DMS 273 treated with DMSO at 0.1 percent for 48 hours (cell line): ENCODE data around the gene AP2A2.

Experiments used
- DNase-seq: peaks from one replicate; lab custom pipeline; 2025; lab: John Stamatoyannopoulos, UW

The AP2A2 gene

DNA sequence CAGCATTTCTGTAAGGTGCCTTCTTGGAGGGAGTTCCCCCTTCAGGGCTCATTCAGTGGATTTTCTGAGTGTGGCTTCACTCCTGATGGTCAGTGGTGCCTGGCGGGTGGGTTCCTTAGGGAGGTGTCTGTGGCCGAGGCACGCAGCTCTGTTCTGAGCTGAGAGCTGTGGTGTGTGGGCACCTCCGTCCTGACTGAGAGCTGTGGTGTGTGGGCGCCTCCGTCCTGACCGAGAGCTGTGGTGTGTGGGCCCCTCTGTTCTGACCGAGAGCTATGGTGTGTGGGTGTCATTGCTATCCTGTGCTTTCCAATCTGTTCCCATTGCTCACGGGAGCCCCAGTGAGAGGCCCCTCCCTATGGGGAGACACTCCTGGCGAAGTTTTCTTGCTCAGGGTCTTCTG, 71.0 kb downstream of the AP2A2 start:
- DNase-seq, result no peak

GRCh38 chr11:997907-998306, 72.2 kb downstream of the AP2A2 start:
- DNase-seq, result no peak

DNA sequence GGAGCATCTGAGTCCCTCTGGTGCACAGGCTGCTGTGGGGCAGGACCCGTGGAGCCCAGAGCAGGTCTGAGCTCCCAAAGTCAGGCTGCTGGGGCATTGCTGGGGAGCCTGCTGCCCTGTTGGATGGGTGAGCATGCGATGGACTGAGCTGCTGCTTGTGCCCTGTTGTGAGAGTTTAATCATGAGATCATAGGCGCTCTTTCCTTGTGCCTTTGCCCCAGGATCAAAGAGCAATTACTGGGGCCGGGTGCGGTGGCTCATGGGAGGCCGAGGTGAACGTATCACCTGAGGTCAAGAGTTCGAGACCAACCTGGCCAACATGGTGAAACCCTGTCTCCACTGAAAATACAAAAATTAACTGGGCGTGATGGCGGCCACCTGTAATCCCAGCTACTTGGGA, 73.3 kb downstream of the AP2A2 start:
- no peak for DNase-seq

- DNase-seq, result no peak
Measured at GRCh38 chr11:1000357-1001278, 74.9 kb downstream of the AP2A2 start.

GRCh38 chr11:1001617-1002405, 76.1 kb downstream of the AP2A2 start:
- no peak for DNase-seq

DNA sequence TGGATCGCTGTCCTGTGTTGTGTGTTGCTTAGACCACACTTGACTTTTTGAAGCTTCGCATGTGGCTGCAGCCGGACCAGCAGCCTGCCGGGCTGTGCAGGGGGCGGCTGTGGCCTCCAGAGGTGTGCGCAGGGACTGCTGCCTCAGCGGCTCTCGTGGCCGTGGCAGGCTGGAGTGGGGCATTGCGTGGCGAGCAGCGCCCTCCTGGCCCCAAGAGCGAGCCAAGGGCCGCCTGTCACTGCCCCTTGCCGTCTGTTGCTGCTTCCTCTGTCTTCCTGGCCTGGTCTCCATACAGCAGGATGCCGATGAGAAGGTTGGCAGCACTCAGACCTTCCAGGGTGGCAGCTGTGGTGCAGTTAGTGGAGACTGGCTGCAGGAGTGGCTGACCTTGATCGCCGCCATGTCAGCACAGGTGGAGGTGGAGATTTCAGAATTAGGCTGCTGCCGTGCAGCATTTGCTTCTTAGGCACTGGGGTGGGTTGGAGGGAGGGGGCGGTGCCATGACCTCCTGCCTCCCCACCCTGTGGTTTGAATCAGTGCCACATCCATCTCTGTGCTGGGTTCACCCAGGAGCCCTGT, 76.8 kb downstream of the AP2A2 start:
- no peak for DNase-seq

GRCh38 chr11:1003159-1003558, 77.5 kb downstream of the AP2A2 start:
- no peak for DNase-seq

DNA sequence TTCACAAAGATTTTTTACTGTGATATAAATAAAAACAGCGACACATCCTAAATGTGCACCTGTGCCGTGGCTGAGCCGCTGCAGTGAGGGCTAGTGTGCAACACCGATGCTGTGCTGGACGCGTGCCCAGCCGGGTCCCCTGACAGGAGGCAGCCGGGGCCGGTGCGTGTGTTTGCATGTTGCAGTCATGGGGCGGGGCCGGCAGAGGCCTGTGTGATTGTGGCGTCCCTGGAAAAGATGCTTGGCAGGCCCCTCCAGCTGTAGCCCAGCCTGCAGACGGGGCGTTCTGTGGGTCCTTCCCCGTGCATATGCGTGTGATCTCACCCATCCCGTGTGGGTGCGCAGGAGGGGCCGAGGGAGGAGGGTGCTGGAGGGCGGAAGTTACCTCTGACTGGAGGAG, 80.3 kb downstream of the AP2A2 start:
- DNase-seq, result peak; percentile 9

GRCh38 chr11:1006762-1007161, 81.1 kb downstream of the AP2A2 start:
- DNase-seq, result no peak

GRCh38 chr11:1007279-1007678, 81.6 kb downstream of the AP2A2 start:
- DNase-seq, result no peak

GRCh38 chr11:1008001-1008802, 82.5 kb downstream of the AP2A2 start:
- DNase-seq, result no peak

- DNase-seq, result no peak
Measured at GRCh38 chr11:1008803-1009145, 83.1 kb downstream of the AP2A2 start.

GRCh38 chr11:1009371-1009770, 83.7 kb downstream of the AP2A2 start:
- no peak for DNase-seq

GRCh38 chr11:1009991-1010390, 84.3 kb downstream of the AP2A2 start:
- DNase-seq, result no peak

GRCh38 chr11:1010551-1011319, 85.1 kb downstream of the AP2A2 start:
- no peak for DNase-seq

DNA sequence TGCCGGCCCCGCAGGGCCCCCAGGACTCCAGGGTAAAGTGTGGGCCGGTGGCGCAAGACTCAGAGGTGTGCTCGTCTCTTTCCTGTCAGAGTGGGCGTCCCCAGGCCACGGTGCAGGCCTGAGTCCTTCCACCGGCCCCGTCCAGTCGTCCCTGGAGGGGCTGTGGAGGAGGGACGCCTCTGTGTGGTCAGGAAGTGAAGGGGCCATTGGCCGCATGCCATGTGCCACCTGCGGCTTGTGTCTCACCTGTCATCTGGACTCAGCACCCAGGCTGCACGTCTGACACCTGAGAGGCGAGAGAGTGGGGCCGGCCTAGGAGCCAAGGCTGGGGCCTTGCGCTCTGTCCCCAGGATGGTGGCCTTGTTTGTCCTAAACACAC, 85.6 kb downstream of the AP2A2 start:
- no peak for DNase-seq

GRCh38 chr11:1012291-1012690, 86.6 kb downstream of the AP2A2 start:
- no peak for DNase-seq

DNA sequence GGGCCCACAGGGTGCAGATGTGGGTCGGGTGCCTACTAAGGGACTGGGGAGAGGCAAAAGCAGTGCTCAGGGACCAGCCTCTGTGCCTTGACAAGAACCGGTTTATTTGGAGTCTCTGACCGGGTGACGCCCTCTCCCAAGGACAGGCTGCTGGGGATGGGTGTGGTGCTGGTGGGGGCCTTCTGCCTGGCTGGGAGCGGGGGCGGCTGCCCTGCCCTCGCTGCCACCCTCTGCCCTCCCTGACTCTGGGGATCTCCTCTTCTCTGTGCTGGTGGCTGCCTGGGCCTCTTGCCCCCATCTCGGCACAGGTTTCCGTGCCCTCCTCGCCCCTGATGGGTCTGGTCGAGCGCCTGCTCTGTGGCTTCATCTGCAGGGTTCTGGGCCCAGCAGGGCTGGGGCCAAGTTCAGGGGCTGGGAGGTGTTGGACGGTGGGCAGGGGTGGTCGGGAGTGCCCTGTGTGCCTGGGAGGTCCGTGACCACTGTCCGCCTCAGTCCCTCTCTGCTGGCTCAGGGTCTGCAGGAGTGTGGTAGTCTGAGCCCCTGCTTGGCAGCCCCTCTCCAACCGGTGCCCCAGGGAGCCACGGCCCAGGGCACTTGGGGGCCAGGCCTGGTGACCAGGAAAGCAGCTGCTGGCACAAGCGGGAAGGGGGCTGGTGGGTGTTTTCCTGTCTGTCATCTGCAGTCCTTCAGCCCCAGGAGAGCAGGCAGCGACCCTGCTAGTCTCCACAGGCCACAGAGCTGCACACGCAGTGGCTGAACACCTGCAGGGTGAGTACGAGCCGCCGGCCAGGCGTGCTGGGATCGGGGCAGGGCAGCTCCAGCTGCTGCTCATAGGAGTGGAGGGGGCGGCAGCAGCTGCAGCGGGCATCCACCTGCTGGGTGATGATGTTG, 87.3 kb downstream of the AP2A2 start:
- no peak for DNase-seq

GRCh38 chr11:1013631-1013935, 87.9 kb downstream of the AP2A2 start:
- no peak for DNase-seq

GRCh38 chr11:1014276-1014675, 88.6 kb downstream of the AP2A2 start:
- DNase-seq, result no peak

- DNase-seq, result no peak
Measured at GRCh38 chr11:1015064-1015463, 89.4 kb downstream of the AP2A2 start.
